ENCODE results near the gene COPS8. TPM values are rescaled to one million over a fixed set of nuclear protein-coding genes. Genes with fewer than 3 reads are reported as not detected.

COPS8 gene
- total and polyA plus RNA-seq, 2 experiments from 2014 or later: 120 to 130 TPM

DNA sequence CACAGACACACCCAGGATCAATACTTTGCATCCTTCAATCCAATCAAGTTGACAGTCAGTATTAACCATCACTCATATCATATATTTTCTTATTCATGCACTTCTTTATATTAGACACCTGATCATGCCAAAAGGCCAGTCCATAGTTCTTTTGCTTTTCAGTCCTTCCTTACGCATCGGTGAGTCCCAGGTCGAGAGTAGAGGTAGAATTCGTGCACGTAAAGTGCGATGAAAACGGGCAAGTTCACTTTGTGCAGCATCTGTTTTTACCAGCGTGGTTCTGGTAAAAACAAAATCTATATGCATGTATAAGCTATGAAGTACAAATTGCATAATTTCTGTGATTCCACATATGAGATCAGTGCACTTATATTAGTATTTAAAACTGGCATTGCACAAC, 1.2 kb upstream of the COPS8 start (continued):
- TF ChIP-seq, protein P1, sequence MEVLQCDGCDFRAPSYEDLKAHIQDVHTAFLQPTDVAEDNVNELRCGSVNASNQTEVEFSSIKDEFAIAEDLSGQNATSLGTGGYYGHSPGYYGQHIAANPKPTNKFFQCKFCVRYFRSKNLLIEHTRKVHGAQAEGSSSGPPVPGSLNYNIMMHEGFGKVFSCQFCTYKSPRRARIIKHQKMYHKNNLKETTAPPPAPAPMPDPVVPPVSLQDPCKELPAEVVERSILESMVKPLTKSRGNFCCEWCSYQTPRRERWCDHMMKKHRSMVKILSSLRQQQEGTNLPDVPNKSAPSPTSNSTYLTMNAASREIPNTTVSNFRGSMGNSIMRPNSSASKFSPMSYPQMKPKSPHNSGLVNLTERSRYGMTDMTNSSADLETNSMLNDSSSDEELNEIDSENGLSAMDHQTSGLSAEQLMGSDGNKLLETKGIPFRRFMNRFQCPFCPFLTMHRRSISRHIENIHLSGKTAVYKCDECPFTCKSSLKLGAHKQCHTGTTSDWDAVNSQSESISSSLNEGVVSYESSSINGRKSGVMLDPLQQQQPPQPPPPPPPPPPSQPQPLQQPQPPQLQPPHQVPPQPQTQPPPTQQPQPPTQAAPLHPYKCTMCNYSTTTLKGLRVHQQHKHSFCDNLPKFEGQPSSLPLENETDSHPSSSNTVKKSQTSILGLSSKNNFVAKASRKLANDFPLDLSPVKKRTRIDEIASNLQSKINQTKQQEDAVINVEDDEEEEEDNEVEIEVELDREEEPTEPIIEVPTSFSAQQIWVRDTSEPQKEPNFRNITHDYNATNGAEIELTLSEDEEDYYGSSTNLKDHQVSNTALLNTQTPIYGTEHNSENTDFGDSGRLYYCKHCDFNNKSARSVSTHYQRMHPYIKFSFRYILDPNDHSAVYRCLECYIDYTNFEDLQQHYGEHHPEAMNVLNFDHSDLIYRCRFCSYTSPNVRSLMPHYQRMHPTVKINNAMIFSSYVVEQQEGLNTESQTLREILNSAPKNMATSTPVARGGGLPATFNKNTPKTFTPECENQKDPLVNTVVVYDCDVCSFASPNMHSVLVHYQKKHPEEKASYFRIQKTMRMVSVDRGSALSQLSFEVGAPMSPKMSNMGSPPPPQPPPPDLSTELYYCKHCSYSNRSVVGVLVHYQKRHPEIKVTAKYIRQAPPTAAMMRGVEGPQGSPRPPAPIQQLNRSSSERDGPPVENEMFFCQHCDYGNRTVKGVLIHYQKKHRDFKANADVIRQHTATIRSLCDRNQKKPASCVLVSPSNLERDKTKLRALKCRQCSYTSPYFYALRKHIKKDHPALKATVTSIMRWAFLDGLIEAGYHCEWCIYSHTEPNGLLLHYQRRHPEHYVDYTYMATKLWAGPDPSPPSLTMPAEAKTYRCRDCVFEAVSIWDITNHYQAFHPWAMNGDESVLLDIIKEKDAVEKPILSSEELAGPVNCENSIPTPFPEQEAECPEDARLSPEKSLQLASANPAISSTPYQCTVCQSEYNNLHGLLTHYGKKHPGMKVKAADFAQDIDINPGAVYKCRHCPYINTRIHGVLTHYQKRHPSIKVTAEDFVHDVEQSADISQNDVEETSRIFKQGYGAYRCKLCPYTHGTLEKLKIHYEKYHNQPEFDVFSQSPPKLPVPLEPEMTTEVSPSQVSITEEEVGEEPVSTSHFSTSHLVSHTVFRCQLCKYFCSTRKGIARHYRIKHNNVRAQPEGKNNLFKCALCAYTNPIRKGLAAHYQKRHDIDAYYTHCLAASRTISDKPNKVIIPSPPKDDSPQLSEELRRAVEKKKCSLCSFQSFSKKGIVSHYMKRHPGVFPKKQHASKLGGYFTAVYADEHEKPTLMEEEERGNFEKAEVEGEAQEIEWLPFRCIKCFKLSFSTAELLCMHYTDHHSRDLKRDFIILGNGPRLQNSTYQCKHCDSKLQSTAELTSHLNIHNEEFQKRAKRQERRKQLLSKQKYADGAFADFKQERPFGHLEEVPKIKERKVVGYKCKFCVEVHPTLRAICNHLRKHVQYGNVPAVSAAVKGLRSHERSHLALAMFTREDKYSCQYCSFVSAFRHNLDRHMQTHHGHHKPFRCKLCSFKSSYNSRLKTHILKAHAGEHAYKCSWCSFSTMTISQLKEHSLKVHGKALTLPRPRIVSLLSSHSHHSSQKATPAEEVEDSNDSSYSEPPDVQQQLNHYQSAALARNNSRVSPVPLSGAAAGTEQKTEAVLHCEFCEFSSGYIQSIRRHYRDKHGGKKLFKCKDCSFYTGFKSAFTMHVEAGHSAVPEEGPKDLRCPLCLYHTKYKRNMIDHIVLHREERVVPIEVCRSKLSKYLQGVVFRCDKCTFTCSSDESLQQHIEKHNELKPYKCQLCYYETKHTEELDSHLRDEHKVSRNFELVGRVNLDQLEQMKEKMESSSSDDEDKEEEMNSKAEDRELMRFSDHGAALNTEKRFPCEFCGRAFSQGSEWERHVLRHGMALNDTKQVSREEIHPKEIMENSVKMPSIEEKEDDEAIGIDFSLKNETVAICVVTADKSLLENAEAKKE (CRISPR knock-in tag; IDR thresholded peaks at IDR 0.05): no peak
- TF ChIP-seq NANOG (IDR thresholded peaks at IDR 0.05; ENCODE audit: borderline replicate concordance): no peak
- no peak for TF ChIP-seq ZNF331 (CRISPR knock-in tag; IDR thresholded peaks at IDR 0.05; ENCODE audit: low read depth)
- no peak for TF ChIP-seq STAT1 (IDR thresholded peaks at IDR 0.05; ENCODE audit: unreplicated experiment)
- TF ChIP-seq, protein P2, sequence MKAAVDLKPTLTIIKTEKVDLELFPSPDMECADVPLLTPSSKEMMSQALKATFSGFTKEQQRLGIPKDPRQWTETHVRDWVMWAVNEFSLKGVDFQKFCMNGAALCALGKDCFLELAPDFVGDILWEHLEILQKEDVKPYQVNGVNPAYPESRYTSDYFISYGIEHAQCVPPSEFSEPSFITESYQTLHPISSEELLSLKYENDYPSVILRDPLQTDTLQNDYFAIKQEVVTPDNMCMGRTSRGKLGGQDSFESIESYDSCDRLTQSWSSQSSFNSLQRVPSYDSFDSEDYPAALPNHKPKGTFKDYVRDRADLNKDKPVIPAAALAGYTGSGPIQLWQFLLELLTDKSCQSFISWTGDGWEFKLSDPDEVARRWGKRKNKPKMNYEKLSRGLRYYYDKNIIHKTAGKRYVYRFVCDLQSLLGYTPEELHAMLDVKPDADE (IDR thresholded peaks at IDR 0.05): no peak
- TF ChIP-seq JUNB (IDR thresholded peaks at IDR 0.05; ENCODE audit: unreplicated experiment): no peak
- no peak for TF ChIP-seq ZNF114 (CRISPR knock-in tag; IDR thresholded peaks at IDR 0.05)
- TF ChIP-seq EZH2phosphoT487 (IDR thresholded peaks at IDR 0.05; ENCODE audit: unreplicated experiment): no peak
- no peak for TF ChIP-seq CREB1 (CRISPR knock-in tag; IDR thresholded peaks at IDR 0.05; ENCODE audit: low read depth)
- no peak for TF ChIP-seq EZH2 (IDR thresholded peaks at IDR 0.05; ENCODE audit: low read depth, unreplicated experiment)

DNA sequence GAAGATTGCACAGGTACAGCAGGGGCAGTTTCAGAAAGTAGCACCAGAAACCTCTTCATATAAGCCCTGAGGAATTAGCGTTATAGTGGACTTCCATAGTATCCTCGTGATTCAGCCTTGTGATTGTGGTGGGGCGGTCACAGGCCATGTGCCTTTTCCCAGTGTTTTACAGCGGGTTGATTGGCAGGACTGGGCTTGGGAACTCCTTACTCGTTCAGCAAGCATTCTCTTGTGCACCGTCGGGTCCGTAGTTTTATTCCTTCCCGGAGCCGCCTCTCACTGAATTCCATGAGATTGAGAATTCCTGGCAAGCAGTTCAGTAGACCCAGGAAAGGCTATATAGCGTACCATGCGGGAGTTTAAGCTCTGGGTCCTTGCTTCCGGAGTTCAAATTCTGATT, 5.2 kb downstream of the COPS8 start:
- Histone ChIP-seq H3K4me3 (no peak overlapping the region), H3K79me2 (replicated peaks; ENCODE audit: insufficient read depth) (peaks cover 74% of the 10 kb centered on the region), H3K27me3 (ENCODE audit: insufficient read depth) (no peaks in the 10 kb centered on the region), H3K4me2 (no peak overlapping the region), H2AFZ (no peak overlapping the region), H3F3A (replicated peaks; ENCODE audit: low read depth) (no peaks in the 10 kb centered on the region), H3K4me1 (ENCODE audit: insufficient read depth) (peaks cover 5% of the 10 kb centered on the region; the same call in 1 of the 2 replicates), H3K27ac (ENCODE audit: low read depth) (no peak overlapping the region), H4K20me1 (replicated peaks; ENCODE audit: insufficient read depth) (peaks cover 20% of the 10 kb centered on the region), H3K36me3 (ENCODE audit: insufficient read depth) (peaks cover 17% of the 10 kb centered on the region), H3K9me2 (ENCODE audit: insufficient read depth) (no peaks in the 10 kb centered on the region)
- no peak overlapping the region for H3K27ac Mint-ChIP-seq
- no peak for TF ChIP-seq ZNF331 (CRISPR knock-in tag; IDR thresholded peaks at IDR 0.05; ENCODE audit: low read depth)
- no peak for TF ChIP-seq CREB1 (CRISPR knock-in tag; IDR thresholded peaks at IDR 0.05; ENCODE audit: low read depth)
- no peak for ATAC-seq
- H3K4me1 Mint-ChIP-seq: peaks cover 2% of the 10 kb centered on the region; the same call in 2 of the 3 replicates
- DNase-seq (ENCODE audit: low spot score): no peak
- H3K9me3 Mint-ChIP-seq: no peaks in the 10 kb centered on the region
- H3K4me3 Mint-ChIP-seq: no peak overlapping the region
- peaks cover 32% of the 10 kb centered on the region for H3K36me3 Mint-ChIP-seq (ENCODE audit: low read depth)
- peaks cover 6% of the 10 kb centered on the region for H3K27me3 Mint-ChIP-seq (ENCODE audit: insufficient read depth, low read depth, poor library complexity)

All from GM23338 (cell line).